ENCODE results near the gene RHBDD2. TPM values are rescaled to one million over a fixed set of nuclear protein-coding genes. Genes with fewer than 3 reads are reported as not detected.

The RHBDD2 gene
- total and polyA plus RNA-seq, 3 experiments from 2014 or later, result 39.8 to 108 (median 44.6) TPM

- Mint-ChIP-seq H3K27ac (peak overlapping the region in 5 of 8 donors; percentile 33 to 96 (median 94)), H3K27me3 (no peaks in the 10 kb centered on the region), H3K36me3 (peaks cover 0 to 9% (median under 1%) of the 10 kb centered on the region in 3 donors), H3K4me3 (peak overlapping the region in 5 of 7 donors; percentile 88 to 95 (median 91)), H3K4me1 (peaks cover 21 to 31% (median 23%) of the 10 kb centered on the region in 3 donors), H3K9me3 (no peaks in the 10 kb centered on the region)
- H3K36me3 ChIP-seq (ENCODE audit: insufficient read depth, low read length), result no peaks in the 10 kb centered on the region
- H3K4me1 ChIP-seq (ENCODE audit: insufficient read depth, low read length), result peaks cover 18% of the 10 kb centered on the region
- H3K27me3 ChIP-seq (ENCODE audit: insufficient read depth, low read length, poor library complexity, severe bottlenecking), result no peaks in the 10 kb centered on the region
- H3K4me3 ChIP-seq (ENCODE audit: low read length), result no peak overlapping the region
- ChIA-PET CTCF (no interaction called here), POLR2A (interaction anchor here (1.7 kb wide), 1 partner anchor 35 kb away, joined by 17 read pairs; the partner anchor contains the start of gene RHBDD2)
- no peak overlapping the region for H3K27ac ChIP-seq (ENCODE audit: low read depth, low read length)
- H3K9me3 ChIP-seq (ENCODE audit: low read length), result no peaks in the 10 kb centered on the region
- DNase-seq, result no peak
These were observed 34.6 kb downstream of the RHBDD2 start for GRCh38 chr7:75913437-75913836.

GRCh38 chr7:75914169-75914654 is 35.4 kb downstream of the RHBDD2 start:
- POLR2A ChIA-PET, result interaction anchor here (1.0 to 1.7 kb wide), 5 partner anchors 31 to 138 kb away, joined by 3 to 17 read pairs (median 3); partner anchors contain the start of genes MDH2, RHBDD2 and STYXL1
- Histone ChIP-seq H3K27me3 (ENCODE audit: insufficient read depth, low read length, poor library complexity, severe bottlenecking) (no peaks in the 10 kb centered on the region), H3K4me1 (ENCODE audit: insufficient read depth, low read length) (peaks cover 18% of the 10 kb centered on the region), H3K4me3 (ENCODE audit: low read length) (peak overlapping the region; percentile 60), H3K27ac (ENCODE audit: low read depth, low read length) (peak overlapping the region; percentile 96), H3K36me3 (ENCODE audit: insufficient read depth, low read length) (no peaks in the 10 kb centered on the region), H3K9me3 (ENCODE audit: low read length) (no peaks in the 10 kb centered on the region)
- CTCF ChIA-PET, result interaction anchor here (0.7 kb wide), 1 partner anchor 35 kb away, joined by 3 read pairs; the partner anchor contains the start of gene RHBDD2
- no peak for DNase-seq
- H3K4me1 Mint-ChIP-seq, result peaks cover 29 to 39% (median 29%) of the 10 kb centered on the region in 3 donors
- H3K27ac Mint-ChIP-seq, result peak overlapping the region; percentile 93 to 99 (median 96)
- peak overlapping the region; percentile 88 to 95 (median 92) for H3K4me3 Mint-ChIP-seq
- no peaks in the 10 kb centered on the region for H3K27me3 Mint-ChIP-seq
- peaks cover 0 to 9% (median 2%) of the 10 kb centered on the region in 3 donors for H3K36me3 Mint-ChIP-seq
- H3K9me3 Mint-ChIP-seq, result no peaks in the 10 kb centered on the region

- peak; percentile 96 to 99 (median 97) for DNase-seq
- H3K4me1 Mint-ChIP-seq, result peaks cover 33 to 45% (median 35%) of the 10 kb centered on the region in 3 donors
- no peaks in the 10 kb centered on the region for H3K36me3 ChIP-seq (ENCODE audit: insufficient read depth, low read length)
- POLR2A ChIA-PET, result interaction anchor here (0.6 to 1.7 kb wide), 10 partner anchors 10 to 138 kb away, joined by 3 to 17 read pairs (median 4); partner anchors contain the start of genes MDH2, RHBDD2, STYXL1 and TMEM120A
- H3K27ac ChIP-seq (ENCODE audit: low read depth, low read length), result peak within 1 kb of the TSS; percentile 96
- H3K27me3 Mint-ChIP-seq, result no peaks in the 10 kb centered on the region
- H3K9me3 ChIP-seq (ENCODE audit: low read length), result no peaks in the 10 kb centered on the region
- CTCF ChIA-PET, result interaction anchor here (0.7 to 2.8 kb wide), 3 partner anchors 35 to 105 kb away, joined by 3 to 9 read pairs (median 3); partner anchors contain the start of gene RHBDD2
- H3K27me3 ChIP-seq (ENCODE audit: insufficient read depth, low read length, poor library complexity, severe bottlenecking), result no peaks in the 10 kb centered on the region
- peak within 1 kb of the TSS; percentile 85 for H3K4me3 ChIP-seq (ENCODE audit: low read length)
- peaks cover 0 to 9% (median 3%) of the 10 kb centered on the region in 3 donors for H3K36me3 Mint-ChIP-seq
- no peaks in the 10 kb centered on the region for H3K9me3 Mint-ChIP-seq
- peak within 1 kb of the TSS; percentile 93 to 99 (median 96) for H3K27ac Mint-ChIP-seq
- peaks cover 18% of the 10 kb centered on the region for H3K4me1 ChIP-seq (ENCODE audit: insufficient read depth, low read length)
- H3K4me3 Mint-ChIP-seq, result peak within 1 kb of the TSS; percentile 88 to 95 (median 92)
These were observed 36.0 kb downstream of the RHBDD2 start, which contains the start of gene POR for GRCh38 chr7:75914655-75915415. Gene POR, plus strand, starts transcription at chr7:75915155. Its CDS starts 38,847 bp downstream, at chr7:75954002.

GRCh38 chr7:75915416-75916156 is 36.8 kb downstream of the RHBDD2 start:
- H3K4me3 Mint-ChIP-seq, result peak overlapping the region; percentile 88 to 95 (median 92)

GRCh38 chr7:75916259-75916658 is 37.4 kb downstream of the RHBDD2 start:
- Mint-ChIP-seq H3K27ac (peak overlapping the region in 5 of 8 donors; percentile 7 to 95 (median 88)), H3K9me3 (no peaks in the 10 kb centered on the region), H3K4me3 (peak overlapping the region; percentile 88 to 95 (median 92)), H3K36me3 (peaks cover 0 to 15% (median 3%) of the 10 kb centered on the region in 3 donors), H3K4me1 (peaks cover 38 to 55% (median 43%) of the 10 kb centered on the region in 3 donors), H3K27me3 (no peaks in the 10 kb centered on the region)
- H3K4me1 ChIP-seq (ENCODE audit: insufficient read depth, low read length), result peaks cover 27% of the 10 kb centered on the region
- no peak for DNase-seq
- CTCF ChIA-PET, result interaction anchor here (1.1 to 2.8 kb wide), 2 partner anchors 96 to 104 kb away, joined by 3 to 9 read pairs; no protein-coding TSS in a partner anchor
- no peaks in the 10 kb centered on the region for H3K9me3 ChIP-seq (ENCODE audit: low read length)
- POLR2A ChIA-PET, result interaction anchor here (0.6 to 1.2 kb wide), 4 partner anchors 12 to 78 kb away, joined by 3 to 9 read pairs (median 6); partner anchors contain the start of genes RHBDD2 and TMEM120A
- peak overlapping the region; percentile 85 for H3K4me3 ChIP-seq (ENCODE audit: low read length)
- peak overlapping the region; percentile 96 for H3K27ac ChIP-seq (ENCODE audit: low read depth, low read length)
- H3K27me3 ChIP-seq (ENCODE audit: insufficient read depth, low read length, poor library complexity, severe bottlenecking), result no peaks in the 10 kb centered on the region
- H3K36me3 ChIP-seq (ENCODE audit: insufficient read depth, low read length), result peaks cover 5% of the 10 kb centered on the region

More at GRCh38 chr7:75915416-75916156, 36.8 kb downstream of the RHBDD2 start:
- H3K27ac Mint-ChIP-seq, result peak overlapping the region; percentile 78 to 95 (median 89)
- H3K36me3 Mint-ChIP-seq, result peaks cover 0 to 10% (median 3%) of the 10 kb centered on the region in 3 donors
- Histone ChIP-seq H3K36me3 (ENCODE audit: insufficient read depth, low read length) (peaks cover 2% of the 10 kb centered on the region), H3K27me3 (ENCODE audit: insufficient read depth, low read length, poor library complexity, severe bottlenecking) (no peaks in the 10 kb centered on the region), H3K9me3 (ENCODE audit: low read length) (no peaks in the 10 kb centered on the region), H3K4me3 (ENCODE audit: low read length) (peak overlapping the region; percentile 85), H3K27ac (ENCODE audit: low read depth, low read length) (peak overlapping the region; percentile 96), H3K4me1 (ENCODE audit: insufficient read depth, low read length) (peaks cover 22% of the 10 kb centered on the region)
- ChIA-PET CTCF (interaction anchor here (1.1 to 2.8 kb wide), 2 partner anchors 97 to 105 kb away, joined by 3 to 9 read pairs; no protein-coding TSS in a partner anchor), POLR2A (interaction anchor here (0.6 to 1.5 kb wide), 7 partner anchors 10 to 132 kb away, joined by 3 to 9 read pairs (median 4); partner anchors contain the start of genes MDH2, RHBDD2, STYXL1 and TMEM120A)
- H3K4me1 Mint-ChIP-seq, result peaks cover 35 to 50% (median 39%) of the 10 kb centered on the region in 3 donors
- H3K9me3 Mint-ChIP-seq, result no peaks in the 10 kb centered on the region
- H3K27me3 Mint-ChIP-seq, result no peaks in the 10 kb centered on the region
- DNase-seq, result peak in 4 of 5 donors; percentile 4 to 48 (median 25)

GRCh38 chr7:75916685-75917634 is 38.1 kb downstream of the RHBDD2 start:
- ChIA-PET CTCF (interaction anchor here (1.0 to 2.8 kb wide), 3 partner anchors 10 to 103 kb away, joined by 3 to 9 read pairs (median 4); no protein-coding TSS in a partner anchor), POLR2A (interaction anchor here (0.6 to 1.2 kb wide), 4 partner anchors 8 to 122 kb away, joined by 4 to 6 read pairs (median 5); no protein-coding TSS in a partner anchor)
- Histone ChIP-seq H3K9me3 (ENCODE audit: low read length) (no peaks in the 10 kb centered on the region), H3K4me1 (ENCODE audit: insufficient read depth, low read length) (peaks cover 27% of the 10 kb centered on the region), H3K36me3 (ENCODE audit: insufficient read depth, low read length) (peaks cover 5% of the 10 kb centered on the region), H3K27ac (ENCODE audit: low read depth, low read length) (no peak overlapping the region), H3K4me3 (ENCODE audit: low read length) (no peak overlapping the region), H3K27me3 (ENCODE audit: insufficient read depth, low read length, poor library complexity, severe bottlenecking) (no peaks in the 10 kb centered on the region)
- Mint-ChIP-seq H3K27me3 (peaks cover 0 to 2% of the 10 kb centered on the region in 2 donors), H3K27ac (peak overlapping the region in 3 of 8 donors; percentile 7 to 95 (median 12)), H3K4me1 (peaks cover 38 to 62% (median 48%) of the 10 kb centered on the region in 3 donors), H3K36me3 (peaks cover 0 to 19% (median 3%) of the 10 kb centered on the region in 3 donors), H3K4me3 (peak overlapping the region; percentile 16 to 95 (median 92)), H3K9me3 (no peaks in the 10 kb centered on the region)
- DNase-seq, result no peak

Data from CD8-positive, alpha-beta memory T cell (primary cell).